LNCaP clone FGC (cell line): ENCODE results near the gene CYTH2.

Source experiments
- DNase-seq: peaks from one replicate; pipeline ENCODE4 v3.0.0-alpha.2; 2011; ENCODE audit warnings: low read depth
- H3K4me3 ChIP-seq: 2 replicates; pipeline ENCODE4 v1.5.1; 2011; ENCODE audit warnings: mild to moderate bottlenecking, low read depth, low read length, control low read depth
- TF ChIP-seq, protein P1 (sequence below): IDR thresholded peaks from 2 replicates; pipeline ENCODE4 v1.5.1; 2012; ENCODE audit warnings: mild to moderate bottlenecking; ENCODE audit not compliant: control insufficient read depth, insufficient read depth; ENCODE audit errors: extremely low read depth

The CYTH2 gene, protein sequence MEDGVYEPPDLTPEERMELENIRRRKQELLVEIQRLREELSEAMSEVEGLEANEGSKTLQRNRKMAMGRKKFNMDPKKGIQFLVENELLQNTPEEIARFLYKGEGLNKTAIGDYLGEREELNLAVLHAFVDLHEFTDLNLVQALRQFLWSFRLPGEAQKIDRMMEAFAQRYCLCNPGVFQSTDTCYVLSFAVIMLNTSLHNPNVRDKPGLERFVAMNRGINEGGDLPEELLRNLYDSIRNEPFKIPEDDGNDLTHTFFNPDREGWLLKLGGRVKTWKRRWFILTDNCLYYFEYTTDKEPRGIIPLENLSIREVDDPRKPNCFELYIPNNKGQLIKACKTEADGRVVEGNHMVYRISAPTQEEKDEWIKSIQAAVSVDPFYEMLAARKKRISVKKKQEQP

DNA sequence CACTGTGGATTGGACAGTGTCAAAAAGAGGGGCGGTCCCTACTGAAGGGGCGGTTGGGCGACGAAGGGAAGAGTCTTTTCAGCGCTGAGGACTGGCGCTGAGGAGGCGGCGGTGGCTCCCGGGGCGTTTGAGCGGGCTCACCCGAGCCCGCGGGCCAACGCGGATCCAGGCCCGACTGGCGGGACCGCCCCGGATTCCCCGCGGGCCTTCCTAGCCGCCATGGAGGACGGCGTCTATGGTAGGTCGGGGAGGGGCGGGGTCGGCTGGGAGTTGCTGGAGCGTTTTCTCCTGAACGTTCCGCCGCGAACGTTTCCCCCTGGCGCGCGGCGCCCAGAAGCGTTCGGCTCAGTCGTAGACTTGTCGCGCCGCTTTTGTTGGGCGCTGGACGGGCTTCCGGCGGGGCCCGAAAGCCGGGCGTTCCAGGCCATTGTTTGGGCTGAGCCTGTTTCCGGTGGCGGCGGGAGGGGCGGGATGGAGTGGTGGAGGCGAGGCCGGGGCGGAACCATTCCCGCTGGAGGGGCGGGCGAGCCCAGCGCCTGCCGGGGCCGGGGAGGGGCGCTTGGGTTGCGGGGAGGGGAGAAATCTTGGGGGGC is at the start of gene CYTH2:
Gene CYTH2, plus strand, starts transcription at position 81 of the 593 bp plus-strand sequence. Its CDS starts 139 bp downstream, at position 220.
- TF ChIP-seq, protein P1, sequence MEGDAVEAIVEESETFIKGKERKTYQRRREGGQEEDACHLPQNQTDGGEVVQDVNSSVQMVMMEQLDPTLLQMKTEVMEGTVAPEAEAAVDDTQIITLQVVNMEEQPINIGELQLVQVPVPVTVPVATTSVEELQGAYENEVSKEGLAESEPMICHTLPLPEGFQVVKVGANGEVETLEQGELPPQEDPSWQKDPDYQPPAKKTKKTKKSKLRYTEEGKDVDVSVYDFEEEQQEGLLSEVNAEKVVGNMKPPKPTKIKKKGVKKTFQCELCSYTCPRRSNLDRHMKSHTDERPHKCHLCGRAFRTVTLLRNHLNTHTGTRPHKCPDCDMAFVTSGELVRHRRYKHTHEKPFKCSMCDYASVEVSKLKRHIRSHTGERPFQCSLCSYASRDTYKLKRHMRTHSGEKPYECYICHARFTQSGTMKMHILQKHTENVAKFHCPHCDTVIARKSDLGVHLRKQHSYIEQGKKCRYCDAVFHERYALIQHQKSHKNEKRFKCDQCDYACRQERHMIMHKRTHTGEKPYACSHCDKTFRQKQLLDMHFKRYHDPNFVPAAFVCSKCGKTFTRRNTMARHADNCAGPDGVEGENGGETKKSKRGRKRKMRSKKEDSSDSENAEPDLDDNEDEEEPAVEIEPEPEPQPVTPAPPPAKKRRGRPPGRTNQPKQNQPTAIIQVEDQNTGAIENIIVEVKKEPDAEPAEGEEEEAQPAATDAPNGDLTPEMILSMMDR = no peak
- DNase-seq = no peak
- H3K4me3 ChIP-seq = peak within 1 kb of the TSS; percentile 68

DNA sequence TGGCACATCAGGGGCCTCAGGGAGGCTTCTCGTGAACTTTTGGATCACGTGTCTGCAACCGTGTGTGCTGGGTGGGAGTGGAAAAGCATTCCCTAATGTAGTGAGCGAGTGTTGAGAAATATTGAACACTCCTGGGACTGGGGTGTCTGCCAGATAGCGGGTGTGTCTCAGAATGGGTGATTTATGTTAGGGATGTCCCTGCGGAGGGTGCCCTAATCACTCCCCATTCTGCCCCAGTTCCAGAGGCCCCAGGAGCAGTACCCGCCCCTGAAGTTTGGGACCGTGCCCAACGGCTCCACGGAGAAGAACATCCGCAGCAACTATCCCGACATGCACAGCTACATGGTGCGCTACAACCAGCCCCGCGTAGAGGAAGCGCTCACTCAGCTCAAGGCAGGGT is 47.6 kb upstream of the CYTH2 start:
- no peak for DNase-seq
- no peak overlapping the region for H3K4me3 ChIP-seq
- TF ChIP-seq, protein P1 = no peak

DNA sequence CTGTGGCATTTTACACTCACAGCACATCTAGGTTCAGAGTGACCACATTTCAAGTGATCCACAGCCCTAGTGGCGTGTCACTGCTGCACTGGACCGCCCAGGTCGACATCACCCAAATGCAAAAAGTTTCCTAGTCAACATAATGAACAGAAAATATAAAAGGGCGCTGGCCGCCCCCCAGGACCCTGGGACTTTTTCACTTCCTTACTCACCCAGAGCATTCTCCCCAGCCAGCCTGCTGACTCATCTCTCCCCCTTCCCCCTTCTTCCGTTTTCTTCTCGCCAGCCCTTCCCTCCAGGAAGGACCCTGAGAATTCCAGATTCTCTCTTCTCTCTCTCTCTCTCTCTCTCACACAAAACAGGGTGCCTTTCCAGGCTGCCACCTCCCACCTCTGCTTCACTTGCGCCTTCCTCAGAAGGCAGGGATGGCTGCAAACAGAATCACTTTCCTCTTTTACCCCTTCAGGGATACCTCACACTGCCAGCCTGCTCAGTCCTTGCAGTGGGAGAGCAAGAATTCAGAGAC is 44.4 kb upstream of the CYTH2 start:
- TF ChIP-seq, protein P1 = no peak
- DNase-seq = no peak

DNA sequence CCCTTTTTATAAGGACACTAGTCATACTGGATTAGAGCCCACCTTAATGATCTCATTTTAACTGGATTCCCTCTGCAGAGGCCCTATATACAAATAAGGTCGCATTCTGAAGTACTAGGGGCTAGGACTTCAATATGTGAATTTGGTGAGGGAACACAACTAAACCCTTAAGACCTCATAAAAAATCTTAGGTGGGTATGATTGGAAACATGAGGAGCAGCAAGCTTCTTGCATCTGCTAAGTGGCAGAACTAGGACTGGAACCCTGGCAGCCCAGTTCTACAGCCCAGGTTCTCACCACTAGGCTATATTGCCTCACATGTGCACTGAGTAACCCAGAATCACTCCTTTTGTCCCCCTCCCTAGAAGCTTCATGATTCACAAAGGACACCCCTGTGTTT is 40.5 kb upstream of the CYTH2 start:
- no peak for DNase-seq
- TF ChIP-seq, protein P1 = no peak
- H3K4me3 ChIP-seq = no peak overlapping the region

More for the DNA sequence above, 44.4 kb upstream of the CYTH2 start:
- no peak overlapping the region for H3K4me3 ChIP-seq

DNA sequence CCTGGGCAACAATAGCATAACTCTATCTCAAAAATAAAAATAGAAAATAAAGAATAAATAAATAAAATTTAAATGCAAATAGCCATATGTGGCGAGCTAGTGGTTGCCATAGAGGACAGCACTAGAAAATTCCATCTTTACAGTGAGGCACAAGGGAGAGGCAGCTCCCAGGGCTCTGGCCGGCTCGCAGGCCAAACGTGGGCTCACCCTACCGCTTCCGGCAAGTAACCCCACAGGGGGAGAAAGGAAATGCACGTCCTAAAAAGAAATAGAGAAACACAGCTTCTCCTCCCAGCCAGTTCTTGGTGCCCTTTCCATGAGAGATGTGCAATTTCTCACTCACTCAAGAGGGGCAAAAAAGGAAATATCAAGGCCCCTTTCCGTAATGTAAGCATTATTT is 35.8 kb upstream of the CYTH2 start:
- TF ChIP-seq, protein P1 = no peak
- H3K4me3 ChIP-seq = no peak overlapping the region
- no peak for DNase-seq

DNA sequence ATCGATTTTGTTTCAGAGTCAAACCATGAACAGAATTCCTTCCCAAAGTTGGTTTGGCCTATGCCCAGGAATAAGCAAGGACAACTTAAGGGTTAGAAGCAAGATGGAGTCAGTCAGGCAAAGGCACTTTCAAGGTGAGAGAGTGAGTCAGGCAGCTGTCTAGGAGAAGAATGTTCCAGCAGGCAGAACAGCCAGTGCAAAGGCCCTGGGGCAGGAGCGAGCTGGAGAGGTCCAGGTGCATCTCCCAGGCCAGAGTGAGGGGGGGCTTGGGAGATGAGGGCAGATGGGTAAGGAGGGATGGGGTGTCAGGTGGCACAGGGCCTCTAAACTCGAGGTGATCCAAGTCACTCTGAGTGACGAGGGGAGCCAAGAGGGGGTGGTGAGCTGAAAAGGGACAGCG is 32.6 kb upstream of the CYTH2 start:
- TF ChIP-seq, protein P1 = no peak
- DNase-seq = no peak
- H3K4me3 ChIP-seq = no peak overlapping the region
